OCI-LY7 (cell line): ENCODE data around the gene VIT.
A peak's percentile ranks its signal among the peaks of the same experiment; 100 is the strongest.

Experiments used
- CTCF ChIP-seq: fragments of 200-600 bp; sonication (generic); conservative IDR thresholded peaks from 2 replicates; pipeline ENCODE4 v1.5.1; 2014; ENCODE audit warnings: mild to moderate bottlenecking, antibody characterized with exemption, low read length, moderate library complexity, mixed read lengths
- EZH2phosphoT487 ChIP-seq: fragments of 200-600 bp; sonication (generic); IDR thresholded peaks from 2 replicates; pipeline ENCODE4 v1.6.1; 2018; ENCODE audit warnings: low read depth, borderline replicate concordance, mild to moderate bottlenecking, mixed run types, antibody characterized with exemption, low read length, moderate library complexity, mixed read lengths

- TF ChIP-seq EZH2phosphoT487 (no peak), CTCF (peak; percentile 98)
Observed at GRCh38 chr2:36785179-36785795, 88.8 kb downstream of the VIT start.
